ENCODE results near the gene ATG9B.

ATG9B gene

DNA sequence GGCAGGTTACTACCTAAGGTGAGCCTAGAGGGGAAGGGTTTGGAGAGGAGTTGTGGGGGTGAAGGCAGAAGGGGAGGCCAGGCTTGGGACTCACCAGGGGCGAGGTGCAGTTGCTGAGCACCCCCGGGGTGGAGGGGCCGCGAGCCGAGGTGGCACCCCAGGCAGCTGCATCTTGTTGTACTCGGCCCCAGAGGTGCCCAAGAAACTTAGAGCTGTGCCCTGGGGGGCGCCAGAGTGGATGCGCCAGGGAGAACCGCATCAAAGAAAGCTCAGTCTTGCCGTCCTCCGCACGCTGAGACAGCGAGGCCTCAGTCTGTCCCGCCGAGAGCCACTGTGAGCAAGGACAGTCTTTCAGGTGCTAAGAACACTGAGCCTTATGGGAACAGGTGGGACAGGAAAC, 7.4 kb downstream of the ATG9B start:
- Histone ChIP-seq H2AFZ (ENCODE audit: low read depth, low read length) (no peak overlapping the region), H3K14ac (ENCODE audit: low read length in 2 of 2) (no peak overlapping the region), H2BK5ac (ENCODE audit: low read depth, low read length, poor library complexity, severe bottlenecking) (no peak overlapping the region), H3K9me3 (ENCODE audit: control insufficient read depth, low read length) (no peaks in the 10 kb centered on the region), H3K9ac (ENCODE audit: low read length) (no peak overlapping the region), H2BK120ac (ENCODE audit: low read depth, low read length) (no peak overlapping the region), H3K4me2 (ENCODE audit: low read length, poor library complexity, severe bottlenecking) (no peak overlapping the region), H3K18ac (ENCODE audit: low read depth in 1 of 2, low read length in 2 of 2) (no peak overlapping the region), H3K4me1 (ENCODE audit: control insufficient read depth, insufficient read depth, low read depth, low read length) (peaks cover 14% of the 10 kb centered on the region), H3K27me3 (ENCODE audit: control insufficient read depth in 1 of 2, insufficient read depth in 1 of 2, low read length in 2 of 2) (peaks cover 59 to 70% of the 10 kb centered on the region in 2 experiments), H3K4ac (ENCODE audit: low read depth in 1 of 2, low read length in 2 of 2) (no peak overlapping the region), H4K8ac (ENCODE audit: low read length) (no peak overlapping the region), H2BK15ac (ENCODE audit: low read depth, poor library complexity, severe bottlenecking) (no peak overlapping the region), H3K23ac (ENCODE audit: low read length in 2 of 2) (no peak overlapping the region), H2AK5ac (ENCODE audit: low read length, severe bottlenecking) (no peak overlapping the region), H3K79me1 (replicated peaks; ENCODE audit: low read length, poor library complexity, severe bottlenecking) (no peaks in the 10 kb centered on the region), H4K91ac (ENCODE audit: low read length) (no peak overlapping the region), H3K27ac (ENCODE audit: low read length, poor library complexity, severe bottlenecking) (no peak overlapping the region), H3K4me3 (ENCODE audit: insufficient read depth in 1 of 2, low read depth in 1 of 2, low read length in 2 of 2) (no peak overlapping the region), H3K36me3 (ENCODE audit: control insufficient read depth in 1 of 2, insufficient read depth in 2 of 2, low read depth in 1 of 2, low read length in 2 of 2) (no peaks in the 10 kb centered on the region), H2BK12ac (ENCODE audit: low read length in 2 of 2) (no peak overlapping the region)
- DNase-seq = no peak
- 89% methylated on average over 15 of the region's 15 CpGs for WGBS

DNA sequence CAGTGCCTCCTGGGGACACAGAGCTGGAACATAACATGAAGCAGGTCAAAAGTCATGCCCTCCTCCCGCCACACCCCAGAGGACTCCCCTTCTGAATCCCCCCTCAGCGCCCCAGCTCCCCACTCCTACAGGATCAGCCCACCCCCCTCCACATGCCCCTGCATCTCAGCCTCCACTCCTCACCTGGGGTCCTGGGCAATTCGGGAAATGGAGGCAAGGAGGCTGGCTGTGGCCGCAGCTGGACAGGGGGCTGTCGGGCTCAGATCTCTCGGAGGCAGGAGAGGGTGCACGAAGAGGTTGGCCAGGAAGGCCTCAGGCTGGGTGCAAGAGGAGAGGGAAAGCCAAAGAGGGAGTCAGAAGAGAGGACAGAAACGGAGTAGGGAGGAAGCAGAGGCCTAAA, 7.8 kb downstream of the ATG9B start:
- no peaks in the 10 kb centered on the region for H3K79me1 ChIP-seq (replicated peaks; ENCODE audit: low read length, poor library complexity, severe bottlenecking)
- no peak overlapping the region for H2BK15ac ChIP-seq (ENCODE audit: low read depth, poor library complexity, severe bottlenecking)
- H3K14ac ChIP-seq (ENCODE audit: low read length in 2 of 2) = peak overlapping the region in 1 of 2 experiments; percentile 12
- H3K9ac ChIP-seq (ENCODE audit: low read length) = no peak overlapping the region
- no peaks in the 10 kb centered on the region for H3K9me3 ChIP-seq (ENCODE audit: control insufficient read depth, low read length)
- no peaks in the 10 kb centered on the region for H3K36me3 ChIP-seq (ENCODE audit: control insufficient read depth in 1 of 2, insufficient read depth in 2 of 2, low read depth in 1 of 2, low read length in 2 of 2)
- H2BK120ac ChIP-seq (ENCODE audit: low read depth, low read length) = no peak overlapping the region
- H4K91ac ChIP-seq (ENCODE audit: low read length) = no peak overlapping the region
- H4K8ac ChIP-seq (ENCODE audit: low read length) = no peak overlapping the region
- peaks cover 14% of the 10 kb centered on the region for H3K4me1 ChIP-seq (ENCODE audit: control insufficient read depth, insufficient read depth, low read depth, low read length)
- 87% methylated on average over 8 of the region's 8 CpGs for WGBS
- H3K27ac ChIP-seq (ENCODE audit: low read length, poor library complexity, severe bottlenecking) = no peak overlapping the region
- no peak for DNase-seq
- H2AK5ac ChIP-seq (ENCODE audit: low read length, severe bottlenecking) = no peak overlapping the region
- H3K23ac ChIP-seq (ENCODE audit: low read length in 2 of 2) = no peak overlapping the region
- no peak overlapping the region for H3K4me2 ChIP-seq (ENCODE audit: low read length, poor library complexity, severe bottlenecking)
- H3K18ac ChIP-seq (ENCODE audit: low read depth in 1 of 2, low read length in 2 of 2) = peak overlapping the region in 1 of 2 experiments; percentile 12
- no peak overlapping the region for H2BK12ac ChIP-seq (ENCODE audit: low read length in 2 of 2)
- peak overlapping the region in 1 of 2 experiments; percentile 51 for H3K4ac ChIP-seq (ENCODE audit: low read depth in 1 of 2, low read length in 2 of 2)
- no peak overlapping the region for H3K4me3 ChIP-seq (ENCODE audit: insufficient read depth in 1 of 2, low read depth in 1 of 2, low read length in 2 of 2)
- no peak overlapping the region for H2BK5ac ChIP-seq (ENCODE audit: low read depth, low read length, poor library complexity, severe bottlenecking)
- H3K27me3 ChIP-seq (ENCODE audit: control insufficient read depth in 1 of 2, insufficient read depth in 1 of 2, low read length in 2 of 2) = peaks cover 59 to 74% of the 10 kb centered on the region in 2 experiments
- no peak overlapping the region for H2AFZ ChIP-seq (ENCODE audit: low read depth, low read length)

DNA sequence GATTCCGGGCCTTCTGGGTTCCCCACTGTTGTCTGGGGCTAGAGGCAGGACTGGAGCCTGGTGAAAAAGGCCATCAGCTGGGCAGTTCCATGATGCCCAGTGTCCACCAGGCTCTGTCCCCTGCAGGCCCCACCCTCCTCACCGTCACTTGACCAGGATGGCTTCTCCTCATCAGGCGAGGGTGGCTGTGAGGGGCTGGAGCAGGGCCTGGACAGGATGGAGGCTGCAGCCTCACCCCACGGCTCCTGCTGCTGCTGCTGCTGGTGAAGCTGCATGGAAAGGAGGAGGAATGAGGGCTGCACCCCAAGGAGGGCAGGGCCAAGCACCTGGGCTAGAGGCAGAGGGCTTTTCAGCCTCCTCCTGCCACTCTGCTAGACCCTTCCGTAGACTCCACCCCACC, 8.3 kb downstream of the ATG9B start:
- Histone ChIP-seq H3K23ac (ENCODE audit: low read length in 2 of 2) (peak overlapping the region in 1 of 2 experiments; percentile 40), H2BK5ac (ENCODE audit: low read depth, low read length, poor library complexity, severe bottlenecking) (no peak overlapping the region), H4K8ac (ENCODE audit: low read length) (no peak overlapping the region), H3K4me1 (ENCODE audit: control insufficient read depth, insufficient read depth, low read depth, low read length) (peaks cover 14% of the 10 kb centered on the region), H3K14ac (ENCODE audit: low read length in 2 of 2) (no peak overlapping the region), H3K27me3 (ENCODE audit: control insufficient read depth in 1 of 2, insufficient read depth in 1 of 2, low read length in 2 of 2) (peaks cover 56 to 69% of the 10 kb centered on the region in 2 experiments), H3K36me3 (ENCODE audit: control insufficient read depth in 1 of 2, insufficient read depth in 2 of 2, low read depth in 1 of 2, low read length in 2 of 2) (no peaks in the 10 kb centered on the region), H3K79me1 (replicated peaks; ENCODE audit: low read length, poor library complexity, severe bottlenecking) (no peaks in the 10 kb centered on the region), H2BK12ac (ENCODE audit: low read length in 2 of 2) (no peak overlapping the region), H3K4ac (ENCODE audit: low read depth in 1 of 2, low read length in 2 of 2) (no peak overlapping the region), H3K27ac (ENCODE audit: low read length, poor library complexity, severe bottlenecking) (no peak overlapping the region), H2BK15ac (ENCODE audit: low read depth, poor library complexity, severe bottlenecking) (no peak overlapping the region), H2AFZ (ENCODE audit: low read depth, low read length) (no peak overlapping the region), H3K9me3 (ENCODE audit: control insufficient read depth, low read length) (no peaks in the 10 kb centered on the region), H3K4me2 (ENCODE audit: low read length, poor library complexity, severe bottlenecking) (no peak overlapping the region), H3K9ac (ENCODE audit: low read length) (no peak overlapping the region), H3K4me3 (ENCODE audit: insufficient read depth in 1 of 2, low read depth in 1 of 2, low read length in 2 of 2) (no peak overlapping the region), H3K18ac (ENCODE audit: low read depth in 1 of 2, low read length in 2 of 2) (no peak overlapping the region), H2BK120ac (ENCODE audit: low read depth, low read length) (no peak overlapping the region), H4K91ac (ENCODE audit: low read length) (peak overlapping the region; percentile 45), H2AK5ac (ENCODE audit: low read length, severe bottlenecking) (no peak overlapping the region)
- WGBS = 94% methylated on average over 4 of the region's 5 CpGs
- no peak for DNase-seq

DNA sequence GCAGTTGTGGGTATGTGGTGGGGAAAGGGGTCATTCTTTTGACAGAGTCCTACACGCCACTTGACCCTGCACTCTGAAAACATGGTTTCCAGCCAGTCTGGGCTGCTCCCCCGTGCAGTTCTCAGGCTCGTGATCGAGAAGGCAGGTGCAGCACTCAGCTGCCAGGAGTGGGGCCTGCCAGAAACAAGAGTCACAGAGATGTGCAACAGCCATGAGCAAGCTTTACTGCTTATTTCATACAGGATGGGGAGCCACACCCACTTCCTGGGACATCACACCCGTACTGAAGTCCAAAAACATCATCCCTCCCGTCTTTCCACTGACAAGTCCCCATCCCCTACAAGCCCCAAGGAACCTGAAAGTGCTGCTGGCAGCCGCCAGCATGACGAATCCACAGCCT, 9.3 kb downstream of the ATG9B start:
- no peak overlapping the region for H4K8ac ChIP-seq (ENCODE audit: low read length)
- H3K79me1 ChIP-seq (replicated peaks; ENCODE audit: low read length, poor library complexity, severe bottlenecking) = no peaks in the 10 kb centered on the region
- H2BK120ac ChIP-seq (ENCODE audit: low read depth, low read length) = no peak overlapping the region
- WGBS = 87% methylated on average over 8 of the region's 8 CpGs
- no peak overlapping the region for H3K14ac ChIP-seq (ENCODE audit: low read length in 2 of 2)
- H2BK15ac ChIP-seq (ENCODE audit: low read depth, poor library complexity, severe bottlenecking) = no peak overlapping the region
- H3K4me3 ChIP-seq (ENCODE audit: insufficient read depth in 1 of 2, low read depth in 1 of 2, low read length in 2 of 2) = no peak overlapping the region
- H4K91ac ChIP-seq (ENCODE audit: low read length) = no peak overlapping the region
- H3K9ac ChIP-seq (ENCODE audit: low read length) = no peak overlapping the region
- no peak overlapping the region for H3K27ac ChIP-seq (ENCODE audit: low read length, poor library complexity, severe bottlenecking)
- H2AK5ac ChIP-seq (ENCODE audit: low read length, severe bottlenecking) = no peak overlapping the region
- no peak overlapping the region for H2AFZ ChIP-seq (ENCODE audit: low read depth, low read length)
- no peaks in the 10 kb centered on the region for H3K9me3 ChIP-seq (ENCODE audit: control insufficient read depth, low read length)
- H2BK5ac ChIP-seq (ENCODE audit: low read depth, low read length, poor library complexity, severe bottlenecking) = no peak overlapping the region
- H3K4me2 ChIP-seq (ENCODE audit: low read length, poor library complexity, severe bottlenecking) = no peak overlapping the region
- peaks cover 54 to 59% of the 10 kb centered on the region in 2 experiments for H3K27me3 ChIP-seq (ENCODE audit: control insufficient read depth in 1 of 2, insufficient read depth in 1 of 2, low read length in 2 of 2)
- H3K36me3 ChIP-seq (ENCODE audit: control insufficient read depth in 1 of 2, insufficient read depth in 2 of 2, low read depth in 1 of 2, low read length in 2 of 2) = no peaks in the 10 kb centered on the region
- peaks cover 21% of the 10 kb centered on the region for H3K4me1 ChIP-seq (ENCODE audit: control insufficient read depth, insufficient read depth, low read depth, low read length)
- H3K18ac ChIP-seq (ENCODE audit: low read depth in 1 of 2, low read length in 2 of 2) = no peak overlapping the region
- DNase-seq = no peak
- H2BK12ac ChIP-seq (ENCODE audit: low read length in 2 of 2) = no peak overlapping the region
- no peak overlapping the region for H3K4ac ChIP-seq (ENCODE audit: low read depth in 1 of 2, low read length in 2 of 2)
- H3K23ac ChIP-seq (ENCODE audit: low read length in 2 of 2) = no peak overlapping the region
